Progenitor cell of endocrine pancreas (in vitro differentiated cells): ENCODE results near the gene SLC6A16. TPM values are rescaled to one million over a fixed set of nuclear protein-coding genes. Genes with fewer than 3 reads are reported as not detected.
"Not testable (repeated sequence)": the region's sequence is repeated elsewhere in the genome, so short reads cannot be mapped to it uniquely, and the experiment has no call there.

Experiments used
- DNase-seq: peaks from one replicate; pipeline ENCODE4 v3.0.0; 2021; ENCODE audit warnings: low spot score; ENCODE audit not compliant: unreplicated experiment
- H3K27ac Mint-ChIP-seq: 2 replicates; pipeline ENCODE4 v1.8.0; 2021; ENCODE audit warnings: mild to moderate bottlenecking, moderate library complexity, mixed read lengths
- H3K27me3 Mint-ChIP-seq: 2 replicates; pipeline ENCODE4 v1.8.0; 2021; ENCODE audit warnings: mixed read lengths
- H3K36me3 Mint-ChIP-seq: 2 replicates; pipeline ENCODE4 v1.8.0; 2022; ENCODE audit warnings: mixed read lengths; ENCODE audit not compliant: insufficient read depth
- H3K4me1 Mint-ChIP-seq: 2 replicates; pipeline ENCODE4 v1.8.0; 2021; ENCODE audit warnings: low read depth, mixed read lengths
- H3K4me3 Mint-ChIP-seq: 2 replicates; pipeline ENCODE4 v1.8.0; 2021; ENCODE audit warnings: low read depth, mild to moderate bottlenecking, moderate library complexity, mixed read lengths
- H3K9me3 Mint-ChIP-seq: 2 replicates; pipeline ENCODE4 v1.8.0; 2021; ENCODE audit warnings: low read depth, mixed read lengths
- CTCF ChIP-seq: fragments of 200-600 bp; sonication (generic); IDR thresholded peaks from one replicate; pipeline ENCODE4 v1.5.0; 2021; ENCODE audit warnings: antibody characterized with exemption, mild to moderate bottlenecking; ENCODE audit not compliant: unreplicated experiment
- total RNA-seq: library from RNA; stranded (reverse); gene quantifications from 2 replicates; pipeline ENCODE4 v1.2.1, GENCODE V29; 2021

The SLC6A16 gene
- total RNA-seq, 1 donor from 2014 or later: 11.8 TPM

DNA sequence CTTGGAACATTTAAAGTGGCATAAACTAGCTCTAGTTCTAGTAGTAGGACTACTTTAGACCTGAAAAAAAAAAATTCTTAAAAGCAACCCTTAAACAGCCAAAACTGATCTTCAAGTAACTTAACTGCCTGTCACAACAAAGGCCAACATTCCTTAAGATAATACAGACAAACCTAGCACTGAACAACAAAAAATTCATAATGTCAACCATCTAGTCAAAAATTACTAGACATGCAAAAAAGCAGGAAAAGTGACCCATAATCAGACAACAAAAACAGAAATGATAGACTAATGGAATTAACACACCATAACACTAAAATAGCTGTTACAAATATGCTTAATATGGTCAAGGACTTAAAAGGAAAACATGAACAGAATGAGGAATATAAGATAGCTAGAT lies 6.7 kb downstream of the SLC6A16 start:
- Mint-ChIP-seq H3K4me1 (no peaks in the 10 kb centered on the region), H3K36me3 (peaks cover 43% of the 10 kb centered on the region), H3K27me3 (no peaks in the 10 kb centered on the region), H3K27ac (peak overlapping the region; percentile 45), H3K9me3 (peaks cover 10% of the 10 kb centered on the region), H3K4me3 (no peak overlapping the region)
- no peak for TF ChIP-seq CTCF
- no peak for DNase-seq

GRCh38 chr19:49316284-49316683 lies 8.7 kb downstream of the SLC6A16 start:
- H3K9me3 Mint-ChIP-seq: peaks cover 8% of the 10 kb centered on the region
- no peaks in the 10 kb centered on the region for H3K27me3 Mint-ChIP-seq
- no peak overlapping the region for H3K27ac Mint-ChIP-seq
- no peak for TF ChIP-seq CTCF
- no peaks in the 10 kb centered on the region for H3K4me1 Mint-ChIP-seq
- no peak overlapping the region for H3K4me3 Mint-ChIP-seq
- H3K36me3 Mint-ChIP-seq: peaks cover 34% of the 10 kb centered on the region
- no peak for DNase-seq

GRCh38 chr19:49315111-49315510 lies 9.9 kb downstream of the SLC6A16 start:
- Mint-ChIP-seq H3K27ac (no peak overlapping the region), H3K36me3 (peaks cover 36% of the 10 kb centered on the region), H3K9me3 (peaks cover 8% of the 10 kb centered on the region), H3K4me3 (no peak overlapping the region), H3K4me1 (no peaks in the 10 kb centered on the region), H3K27me3 (no peaks in the 10 kb centered on the region)
- no peak for DNase-seq
- no peak for TF ChIP-seq CTCF

DNA sequence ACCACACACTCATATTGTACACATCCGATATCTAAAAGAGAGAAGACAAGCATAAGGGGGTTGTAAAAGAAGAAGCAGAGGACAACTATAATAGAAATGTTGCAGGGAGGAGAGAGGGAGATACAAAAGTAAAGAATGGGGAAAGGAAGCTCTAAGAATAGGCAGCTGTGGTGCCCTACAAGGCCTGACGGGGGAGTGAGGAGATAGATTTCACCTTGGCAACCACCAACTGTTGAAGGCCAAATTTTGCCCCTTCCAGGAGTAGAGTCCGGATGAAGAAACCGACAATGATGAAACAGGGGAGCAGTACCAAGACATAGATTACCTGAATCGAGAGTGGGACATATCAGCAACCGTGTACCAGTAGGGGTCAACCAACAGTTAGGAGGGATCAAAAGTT lies 15.9 kb downstream of the SLC6A16 start:
- no peak for DNase-seq
- Mint-ChIP-seq H3K27ac (no peak overlapping the region), H3K27me3 (no peaks in the 10 kb centered on the region), H3K4me1 (no peaks in the 10 kb centered on the region), H3K9me3 (no peaks in the 10 kb centered on the region), H3K4me3 (no peak overlapping the region), H3K36me3 (peaks cover 28% of the 10 kb centered on the region)
- TF ChIP-seq CTCF: no peak

GRCh38 chr19:49306734-49307133 lies 18.3 kb downstream of the SLC6A16 start:
- H3K27me3 Mint-ChIP-seq, DNase-seq, H3K27ac Mint-ChIP-seq, H3K4me1 Mint-ChIP-seq, H3K4me3 Mint-ChIP-seq, H3K9me3 Mint-ChIP-seq: not testable (repeated sequence)
- peaks cover 23% of the 10 kb centered on the region for H3K36me3 Mint-ChIP-seq

DNA sequence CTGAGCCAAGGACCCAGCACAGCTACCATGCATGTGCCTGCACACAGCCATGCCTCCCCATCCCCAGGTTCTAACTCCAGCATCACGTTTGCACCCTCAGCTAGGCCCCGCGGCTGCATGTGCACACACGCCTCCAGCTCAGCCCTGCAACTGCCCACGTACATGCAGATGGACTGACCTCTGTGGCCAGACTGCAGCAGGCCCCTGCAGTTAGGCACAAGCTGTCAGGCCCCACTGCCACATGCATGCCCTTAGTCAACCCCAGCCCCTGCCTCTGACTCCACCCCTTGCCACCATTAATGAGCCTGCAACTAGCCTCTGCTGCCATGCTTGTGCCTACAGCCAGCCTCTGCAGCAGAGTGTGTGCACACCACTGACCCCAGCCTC lies 23.1 kb downstream of the SLC6A16 start:
- no peak for TF ChIP-seq CTCF
- Mint-ChIP-seq H3K4me1 (no peaks in the 10 kb centered on the region), H3K27ac (peak overlapping the region; percentile 69), H3K9me3 (no peaks in the 10 kb centered on the region), H3K4me3 (no peak overlapping the region), H3K27me3 (no peaks in the 10 kb centered on the region), H3K36me3 (peaks cover 4% of the 10 kb centered on the region)
- DNase-seq: no peak
